WTC11 (cell line): ENCODE data around the gene PTPN6. TPM values are rescaled to one million over a fixed set of nuclear protein-coding genes. Genes with fewer than 3 reads are reported as not detected.

Source experiments
- ATAC-seq: fragments of 200-7000 bp; cut with Tn5 transposase; 2 replicates; pipeline ENCODE4 v1.10.0; 2021; ENCODE audit warnings: mild to moderate bottlenecking, moderate library complexity
- CTCF ChIA-PET: fragments of 300-600 bp; sonication (Branson Sonifier 250); formaldehyde crosslinking; loops from one replicate; lab custom pipeline; 2021; ENCODE audit warnings: antibody characterized with exemption; lab: Charles Lee
- POLR2A ChIA-PET: fragments of 350-600 bp; sonication (Branson Sonifier 250); formaldehyde crosslinking; loops from one replicate; lab custom pipeline; 2021; ENCODE audit warnings: antibody characterized with exemption; lab: Charles Lee
- DNase-seq: peaks from one replicate; pipeline ENCODE4 v3.0.0; 2021; ENCODE audit warnings: low spot score
- H3K27ac Mint-ChIP-seq: 2 replicates; pipeline ENCODE4 v1.8.0; 2021; ENCODE audit warnings: mixed read lengths
- H3K27me3 Mint-ChIP-seq: 2 replicates; pipeline ENCODE4 v1.8.0; 2021; ENCODE audit warnings: low read depth, mild to moderate bottlenecking, moderate library complexity, mixed read lengths
- H3K36me3 Mint-ChIP-seq: 2 replicates; pipeline ENCODE4 v1.8.0; 2021; ENCODE audit warnings: mixed read lengths
- H3K4me1 Mint-ChIP-seq: 2 replicates; pipeline ENCODE4 v1.8.0; 2022; ENCODE audit warnings: mixed read lengths
- H3K4me3 Mint-ChIP-seq: 2 replicates; pipeline ENCODE4 v1.8.0; 2021; ENCODE audit warnings: mild to moderate bottlenecking, moderate library complexity, mixed read lengths
- H3K9me3 Mint-ChIP-seq: 2 replicates; pipeline ENCODE4 v1.8.0; 2021; ENCODE audit warnings: mixed read lengths
- AR ChIP-seq: fragments of 250-450 bp; sonication (Bioruptor Pico); IDR thresholded peaks from 2 replicates; pipeline ENCODE4 v1.9.0; 2021; ENCODE audit warnings: mild to moderate bottlenecking
- CBFB ChIP-seq: sonication (generic); formaldehyde crosslinking; IDR thresholded peaks from 2 replicates; pipeline ENCODE4 v1.8.1; 2022; ENCODE audit warnings: mild to moderate bottlenecking, low read depth, missing genetic modification reagents
- E2F4 ChIP-seq: sonication (generic); formaldehyde crosslinking; IDR thresholded peaks from 2 replicates; pipeline ENCODE4 v1.8.1; 2022; ENCODE audit warnings: low read depth, mild to moderate bottlenecking, moderate library complexity, missing genetic modification reagents, borderline replicate concordance
- ELF4 ChIP-seq: sonication (generic); formaldehyde crosslinking; IDR thresholded peaks from 2 replicates; pipeline ENCODE4 v1.8.1; 2022; ENCODE audit warnings: low read depth, mild to moderate bottlenecking, moderate library complexity, missing genetic modification reagents
- ERG ChIP-seq: fragments of 250-450 bp; sonication (Bioruptor Pico); IDR thresholded peaks from 2 replicates; pipeline ENCODE4 v1.8.0; 2021; ENCODE audit warnings: mild to moderate bottlenecking
- MAX ChIP-seq: sonication (generic); formaldehyde crosslinking; IDR thresholded peaks from 2 replicates; pipeline ENCODE4 v1.8.0; 2022; ENCODE audit warnings: mild to moderate bottlenecking, missing genetic modification reagents
- USF2 ChIP-seq: sonication (generic); formaldehyde crosslinking; IDR thresholded peaks from 2 replicates; pipeline ENCODE4 v1.8.1; 2023; ENCODE audit warnings: mild to moderate bottlenecking, missing genetic modification reagents, moderate library complexity
- ZBTB43 ChIP-seq: sonication (generic); formaldehyde crosslinking; IDR thresholded peaks from 2 replicates; pipeline ENCODE4 v1.8.1; 2023; ENCODE audit warnings: mild to moderate bottlenecking, missing genetic modification reagents
- ZNF138 ChIP-seq: sonication (generic); formaldehyde crosslinking; conservative IDR thresholded peaks from 2 replicates; pipeline ENCODE4 v1.8.1; 2022; ENCODE audit warnings: mild to moderate bottlenecking, moderate library complexity, missing genetic modification reagents
- ZNF423 ChIP-seq: fragments of 250-450 bp; sonication (Bioruptor Pico); IDR thresholded peaks from 2 replicates; pipeline ENCODE4 v2.1.2; 2022; ENCODE audit warnings: mild to moderate bottlenecking, moderate library complexity
- ZNF532 ChIP-seq: fragments of 250-450 bp; sonication (Bioruptor Pico); IDR thresholded peaks from 2 replicates; pipeline ENCODE4 v1.9.0; 2021; ENCODE audit warnings: mild to moderate bottlenecking, borderline replicate concordance
- total RNA-seq: library from RNA; stranded (reverse); gene quantifications from 3 replicates; pipeline ENCODE4 v1.2.3, GENCODE V29; 2021

Gene PTPN6
- total RNA-seq, 1 experiment from 2014 or later, result 27.1 TPM

GRCh38 chr12:6959058-6959804, 8.1 kb downstream of the PTPN6 start:
- POLR2A ChIA-PET, result interaction anchor here (1.1 to 2.6 kb wide), 3 partner anchors 13 to 34 kb away, joined by 3 to 11 read pairs (median 8); partner anchors contain the start of genes C12orf57 and RNU7-1
- CTCF ChIA-PET, result interaction anchor here (1.1 to 9.7 kb wide), 2 partner anchors 14 to 149 kb away, joined by 4 to 296 read pairs; partner anchors contain the start of genes C12orf57 and RNU7-1
- H3K9me3 Mint-ChIP-seq, result no peaks in the 10 kb centered on the region
- DNase-seq (no peak), ATAC-seq (no peak)
- TF ChIP-seq ERG (CRISPR knock-in tag), result no peak
- TF ChIP-seq ZNF138 (CRISPR knock-in tag), result no peak
- TF ChIP-seq ZNF532 (CRISPR knock-in tag), result no peak
- no peak for TF ChIP-seq MAX (CRISPR knock-in tag)
- no peak for TF ChIP-seq E2F4 (CRISPR knock-in tag)
- no peak for TF ChIP-seq ZBTB43 (CRISPR knock-in tag)
- no peak for TF ChIP-seq ZNF423 (CRISPR knock-in tag)
- TF ChIP-seq ELF4 (CRISPR knock-in tag), result no peak
- TF ChIP-seq CBFB (CRISPR knock-in tag), result no peak
- no peak for TF ChIP-seq USF2
- TF ChIP-seq AR, result no peak
- no peak overlapping the region for H3K4me3 Mint-ChIP-seq
- H3K4me1 Mint-ChIP-seq, result peaks cover 37% of the 10 kb centered on the region
- no peaks in the 10 kb centered on the region for H3K36me3 Mint-ChIP-seq
- no peaks in the 10 kb centered on the region for H3K27me3 Mint-ChIP-seq
- no peak overlapping the region for H3K27ac Mint-ChIP-seq
